Measurements from ENCODE around the gene HHIPL2. TPM values are rescaled to one million over a fixed set of nuclear protein-coding genes. Genes with fewer than 3 reads are reported as not detected.

HHIPL2 gene
- total RNA-seq, 2 donors from 2014 or later = not detected

DNA sequence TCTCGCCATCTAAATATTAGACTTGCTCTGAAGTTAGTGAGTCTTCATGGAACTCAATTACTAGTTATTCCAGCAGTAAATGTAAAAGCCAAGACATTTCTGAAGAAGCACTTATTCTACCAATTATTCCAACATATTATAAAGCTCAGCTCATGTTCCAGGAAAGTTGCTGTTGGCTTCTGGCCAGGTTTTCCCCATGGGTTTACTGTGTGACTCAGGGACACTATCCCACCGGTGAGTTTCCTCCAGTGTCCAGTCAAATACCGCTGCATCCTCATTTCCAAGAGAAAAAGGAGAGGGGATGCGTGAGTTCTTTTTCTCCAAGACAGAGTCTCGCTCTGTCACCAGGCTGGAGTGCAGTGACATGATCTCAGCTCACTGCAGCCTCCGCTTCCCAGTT is 9.2 kb upstream of the HHIPL2 start:
- H3K36me3 ChIP-seq (replicated peaks in 1 of 2; ENCODE audit: insufficient read depth in 1 of 2, low read depth in 2 of 2) = peaks cover 0 to 6% of the 10 kb centered on the region in 2 donors
- intact Hi-C loops (cut with DNase I) = no loop called here
- WGBS, 2 donors = 77 to 81% methylated on average over 6 of the region's 6 CpGs
- ATAC-seq = no peak
- H3K4me1 ChIP-seq = peaks cover 8% of the 10 kb centered on the region
- no peak for DNase-seq
- no peaks in the 10 kb centered on the region for H3K9me3 ChIP-seq
- no peak overlapping the region for H3K4me3 ChIP-seq
- no peak for TF ChIP-seq POLR2A (IDR thresholded peaks at IDR 0.05)
- TF ChIP-seq, protein P1, sequence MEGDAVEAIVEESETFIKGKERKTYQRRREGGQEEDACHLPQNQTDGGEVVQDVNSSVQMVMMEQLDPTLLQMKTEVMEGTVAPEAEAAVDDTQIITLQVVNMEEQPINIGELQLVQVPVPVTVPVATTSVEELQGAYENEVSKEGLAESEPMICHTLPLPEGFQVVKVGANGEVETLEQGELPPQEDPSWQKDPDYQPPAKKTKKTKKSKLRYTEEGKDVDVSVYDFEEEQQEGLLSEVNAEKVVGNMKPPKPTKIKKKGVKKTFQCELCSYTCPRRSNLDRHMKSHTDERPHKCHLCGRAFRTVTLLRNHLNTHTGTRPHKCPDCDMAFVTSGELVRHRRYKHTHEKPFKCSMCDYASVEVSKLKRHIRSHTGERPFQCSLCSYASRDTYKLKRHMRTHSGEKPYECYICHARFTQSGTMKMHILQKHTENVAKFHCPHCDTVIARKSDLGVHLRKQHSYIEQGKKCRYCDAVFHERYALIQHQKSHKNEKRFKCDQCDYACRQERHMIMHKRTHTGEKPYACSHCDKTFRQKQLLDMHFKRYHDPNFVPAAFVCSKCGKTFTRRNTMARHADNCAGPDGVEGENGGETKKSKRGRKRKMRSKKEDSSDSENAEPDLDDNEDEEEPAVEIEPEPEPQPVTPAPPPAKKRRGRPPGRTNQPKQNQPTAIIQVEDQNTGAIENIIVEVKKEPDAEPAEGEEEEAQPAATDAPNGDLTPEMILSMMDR (IDR thresholded peaks at IDR 0.05) = no peak
- no peak overlapping the region for H3K27ac ChIP-seq
- H3K27me3 ChIP-seq = no peaks in the 10 kb centered on the region

DNA sequence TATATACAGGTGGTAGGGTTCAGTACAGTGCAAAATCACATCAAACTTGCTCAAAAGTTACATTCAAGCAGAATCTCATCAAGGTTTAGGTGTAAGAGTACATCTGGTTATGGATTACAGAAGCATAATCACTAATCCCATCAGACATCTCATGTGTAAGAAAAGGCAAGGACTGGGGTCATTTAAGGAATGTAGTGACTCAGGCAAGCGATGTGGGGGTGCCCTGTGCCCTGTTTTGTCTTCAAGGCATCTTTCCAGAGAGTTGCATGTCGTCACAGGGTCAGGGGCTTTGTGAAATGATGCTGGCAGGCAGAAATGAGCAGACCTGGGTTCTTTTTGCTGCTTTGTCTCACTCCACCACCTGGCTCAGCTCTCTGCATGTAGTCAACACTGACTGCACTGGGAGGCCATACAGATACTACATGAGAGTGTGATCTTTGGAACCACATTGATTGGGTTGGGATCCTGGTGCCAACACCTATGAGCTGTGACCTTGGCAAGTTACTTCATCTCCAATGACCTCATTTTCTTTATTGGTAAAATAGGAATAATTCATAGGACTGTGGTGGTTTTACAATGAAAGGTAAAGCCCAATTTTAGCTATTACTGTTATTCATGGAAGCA is 8.2 kb upstream of the HHIPL2 start:
- H3K4me1 ChIP-seq = peaks cover 8% of the 10 kb centered on the region
- ATAC-seq (peak; percentile 87), DNase-seq (peak; percentile 24 to 54 (median 38))
- H3K4me3 ChIP-seq = no peak overlapping the region
- TF ChIP-seq, protein P1 (IDR thresholded peaks at IDR 0.05) = no peak
- TF ChIP-seq POLR2A (IDR thresholded peaks at IDR 0.05) = no peak
- no peak overlapping the region for H3K27ac ChIP-seq
- H3K36me3 ChIP-seq (replicated peaks in 1 of 2; ENCODE audit: insufficient read depth in 1 of 2, low read depth in 2 of 2) = peaks cover 0 to 6% of the 10 kb centered on the region in 2 donors
- no peaks in the 10 kb centered on the region for H3K9me3 ChIP-seq
- no peaks in the 10 kb centered on the region for H3K27me3 ChIP-seq
- 90 to 95% methylated on average over 2 of the region's 2 CpGs for WGBS, 2 donors
- intact Hi-C loops (cut with DNase I) = no loop called here

DNA sequence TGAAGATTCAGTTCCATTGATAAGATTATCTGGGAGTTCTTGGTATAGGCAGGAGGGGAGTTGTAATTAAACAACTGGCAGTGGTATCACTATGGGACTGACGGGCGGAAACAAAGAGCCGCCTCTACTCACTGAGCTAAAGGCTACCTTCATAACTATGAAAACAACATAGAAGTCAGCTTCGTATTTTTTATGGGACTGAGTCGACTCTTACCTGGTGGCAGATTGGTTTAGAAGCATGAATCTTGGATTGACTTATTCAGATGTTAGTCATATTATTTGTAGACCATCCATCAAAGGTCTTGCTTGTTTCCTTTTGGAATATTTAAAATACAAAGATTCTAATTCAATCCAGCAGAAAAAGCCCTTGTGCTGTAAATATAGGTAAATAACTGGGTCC is 6.3 kb upstream of the HHIPL2 start:
- DNase-seq (no peak), ATAC-seq (no peak)
- Histone ChIP-seq H3K36me3 (replicated peaks in 1 of 2; ENCODE audit: insufficient read depth in 1 of 2, low read depth in 2 of 2) (peaks cover 0 to 2% of the 10 kb centered on the region in 2 donors), H3K27me3 (no peaks in the 10 kb centered on the region), H3K9me3 (no peaks in the 10 kb centered on the region), H3K4me1 (peaks cover 8% of the 10 kb centered on the region), H3K4me3 (no peak overlapping the region), H3K27ac (no peak overlapping the region)
- intact Hi-C loops (cut with DNase I) = no loop called here
- TF ChIP-seq POLR2A (IDR thresholded peaks at IDR 0.05) = no peak
- TF ChIP-seq, protein P1 (IDR thresholded peaks at IDR 0.05) = no peak
- 92 to 97% methylated on average over 5 of the region's 5 CpGs for WGBS, 2 donors

DNA sequence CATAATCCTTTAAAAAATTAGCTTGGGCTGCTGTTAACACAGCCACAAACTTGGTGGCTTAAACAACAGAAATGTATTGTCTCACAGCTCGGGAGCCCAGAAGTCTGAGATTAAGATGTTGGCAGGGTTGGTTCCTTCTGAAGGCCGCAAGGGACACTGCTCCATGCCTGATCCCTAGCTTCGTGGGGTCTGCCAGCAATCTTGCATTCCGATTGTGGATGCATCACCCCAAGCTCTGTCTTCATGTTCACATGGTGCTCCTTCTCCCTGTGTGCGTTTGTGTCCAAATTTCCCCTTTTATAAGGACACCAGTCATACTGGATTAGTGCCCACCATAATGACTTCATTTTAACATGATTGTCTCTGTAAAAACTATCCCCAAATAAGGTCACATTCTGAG is 5.0 kb upstream of the HHIPL2 start:
- no peaks in the 10 kb centered on the region for H3K36me3 ChIP-seq (replicated peaks in 1 of 2; ENCODE audit: insufficient read depth in 1 of 2, low read depth in 2 of 2)
- ATAC-seq (no peak), DNase-seq (no peak)
- WGBS, 2 donors = 70 to 84% methylated on average over 5 of the region's 5 CpGs
- no peaks in the 10 kb centered on the region for H3K9me3 ChIP-seq
- H3K27ac ChIP-seq = no peak overlapping the region
- TF ChIP-seq, protein P1 (IDR thresholded peaks at IDR 0.05) = no peak
- TF ChIP-seq POLR2A (IDR thresholded peaks at IDR 0.05) = no peak
- H3K27me3 ChIP-seq = no peaks in the 10 kb centered on the region
- H3K4me1 ChIP-seq = peaks cover 8% of the 10 kb centered on the region
- H3K4me3 ChIP-seq = no peak overlapping the region
- intact Hi-C loops (cut with DNase I) = no loop called here

DNA sequence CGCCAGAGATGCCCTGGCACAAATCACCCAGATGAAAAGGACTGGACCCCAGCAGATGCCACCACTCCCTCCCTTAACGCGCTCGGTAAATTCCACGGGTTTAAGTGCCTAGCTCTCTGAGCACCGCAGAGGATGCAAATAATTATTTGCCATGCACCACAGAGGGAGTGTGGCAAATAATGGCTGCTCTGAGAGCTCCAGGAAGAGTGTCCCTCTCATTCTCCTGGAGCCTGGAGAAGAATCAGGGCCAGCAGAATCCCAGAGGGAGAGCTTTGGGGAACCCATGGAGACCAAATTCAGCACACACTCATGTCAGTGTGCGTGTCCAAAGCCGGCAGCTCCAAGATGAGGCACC is 667 bp downstream of the HHIPL2 start:
- Histone ChIP-seq H3K27me3 (no peaks in the 10 kb centered on the region), H3K4me1 (no peaks in the 10 kb centered on the region), H3K4me3 (no peak overlapping the region), H3K9me3 (no peaks in the 10 kb centered on the region), H3K36me3 (replicated peaks in 1 of 2; ENCODE audit: insufficient read depth in 1 of 2, low read depth in 2 of 2) (no peaks in the 10 kb centered on the region), H3K27ac (no peak overlapping the region)
- ATAC-seq (no peak), DNase-seq (no peak)
- intact Hi-C loops (cut with DNase I) = no loop called here
- WGBS, 2 donors = 58 to 61% methylated on average over 8 of the region's 8 CpGs
- TF ChIP-seq POLR2A (IDR thresholded peaks at IDR 0.05) = no peak
- TF ChIP-seq, protein P1 (IDR thresholded peaks at IDR 0.05) = no peak
